Colon (tissue), 2 donors: ENCODE results near the gene GNGT2.

ENCODE experiments used
- FAIRE-seq: peaks from 2 replicates; lab custom pipeline; 2012; peaks lifted over from hg19 to GRCh38; lab: Jason Lieb, UNC
- donor health status: control.
- donor health status: control.

Gene GNGT2

DNA sequence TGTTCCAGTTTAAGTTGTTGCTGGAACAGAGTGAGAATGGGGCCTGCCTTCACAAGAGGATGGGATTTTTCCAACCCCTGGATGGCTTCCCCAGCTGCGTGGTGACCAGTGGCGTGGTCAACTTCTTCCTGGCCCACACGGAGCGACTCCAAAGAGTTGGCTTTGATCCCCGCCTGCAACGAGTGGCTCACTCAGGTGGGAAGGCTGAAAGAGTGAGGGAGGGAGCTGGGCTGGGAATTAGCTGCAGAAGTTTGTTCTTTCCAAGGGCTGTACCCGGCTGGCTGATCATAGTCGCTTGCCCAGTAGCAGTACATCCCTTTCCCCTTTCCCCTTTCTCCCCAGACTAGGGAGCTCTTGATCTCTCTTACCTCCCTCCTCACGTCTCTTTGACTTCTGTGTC lies 41.7 kb downstream of the GNGT2 start:
- FAIRE-seq: no peak

DNA sequence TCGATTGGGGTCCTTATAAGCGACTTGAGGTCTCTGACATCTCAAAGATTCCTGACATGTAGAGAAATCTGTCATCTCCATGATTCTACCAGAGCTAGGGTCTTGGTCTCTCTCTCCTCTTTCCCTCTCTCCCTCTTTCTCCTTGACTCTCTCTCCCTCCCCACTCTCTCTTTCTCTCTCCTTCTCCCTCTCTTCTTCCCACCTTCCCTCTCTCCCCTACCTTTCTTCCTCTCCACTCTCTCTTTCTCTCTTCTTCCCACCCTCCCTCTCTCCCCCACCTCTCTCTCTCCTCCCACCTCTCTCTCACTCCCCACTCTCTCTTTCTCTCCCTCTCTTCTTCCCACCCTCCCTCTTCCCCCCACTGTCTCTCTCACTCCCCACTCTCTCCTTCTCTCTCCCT lies 45.2 kb downstream of the GNGT2 start:
- no peak for FAIRE-seq

DNA sequence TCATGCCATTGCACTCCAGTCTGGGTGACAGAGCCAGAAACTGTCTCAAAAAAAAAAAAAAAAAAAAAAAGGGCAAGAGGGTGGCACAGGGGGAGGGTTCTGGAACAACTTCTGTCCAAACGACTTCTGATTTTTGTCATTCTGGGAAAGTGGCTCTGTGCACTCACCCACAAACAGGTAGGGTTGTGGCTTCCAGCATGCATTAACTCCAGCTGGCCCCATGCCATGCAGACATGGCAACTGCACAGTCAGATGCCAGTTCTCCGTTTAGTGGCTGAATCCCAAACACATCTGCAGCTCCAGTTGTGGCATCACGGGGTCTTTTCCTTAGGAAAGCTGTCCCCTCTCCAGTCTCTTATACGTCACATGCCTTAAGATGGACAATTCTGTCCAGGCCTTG lies 47.5 kb downstream of the GNGT2 start:
- no peak for FAIRE-seq

DNA sequence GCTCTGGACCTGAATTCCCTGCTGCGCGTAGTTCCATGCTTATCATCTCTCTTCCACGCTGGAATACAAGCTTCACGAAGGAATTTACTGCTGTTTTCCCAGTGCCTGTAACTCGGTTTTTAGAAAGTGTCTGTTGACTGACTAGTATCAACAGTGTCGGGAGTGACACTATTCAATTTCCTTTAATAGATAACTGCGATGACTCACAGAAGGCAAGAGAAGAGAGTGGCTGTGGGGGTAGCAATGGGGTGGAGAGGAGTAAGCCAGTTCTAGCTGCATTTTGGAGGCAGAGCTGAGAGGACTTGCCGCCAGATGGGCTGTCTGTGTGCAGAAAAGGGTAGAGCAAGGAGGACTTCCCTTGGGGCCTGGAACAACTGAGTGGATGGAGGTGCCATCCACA lies 52.6 kb downstream of the GNGT2 start:
- FAIRE-seq: no peak

DNA sequence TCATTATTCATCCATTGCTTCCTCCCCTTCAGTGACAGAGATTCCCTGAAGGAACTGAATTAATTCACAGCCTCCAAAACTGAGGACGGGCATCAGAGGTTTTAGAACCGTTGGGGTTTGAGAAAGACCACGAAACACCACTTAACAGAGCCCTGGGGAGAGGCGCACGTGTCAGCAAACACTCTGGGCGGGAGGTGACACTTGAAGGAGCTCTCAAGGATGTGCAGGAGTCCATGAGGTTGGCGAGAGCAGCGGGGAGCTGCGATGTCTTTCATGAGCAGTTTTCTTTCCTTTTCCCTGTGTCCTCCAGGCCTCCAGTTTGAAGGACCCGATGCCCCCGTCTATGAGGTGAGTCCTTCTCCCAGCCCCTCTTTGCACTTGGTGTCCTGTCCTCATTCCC lies 54.1 kb downstream of the GNGT2 start:
- no peak for FAIRE-seq
